KMS-11 (cell line): ENCODE results near the gene RRP1B.

Experiments used
- H2AFZ ChIP-seq: fragments of 200-600 bp; sonication (generic); 2 replicates; pipeline ENCODE4 v1.6.1; 2016; ENCODE audit warnings: antibody characterized with exemption, mixed run types, low read depth
- H3K27ac ChIP-seq: fragments of 200-600 bp; sonication (generic); 2 replicates; pipeline ENCODE4 v1.6.1; 2016; ENCODE audit warnings: mild to moderate bottlenecking, mixed run types
- H3K27me3 ChIP-seq: fragments of 200-600 bp; sonication (generic); 2 replicates; pipeline ENCODE4 v1.6.1; 2017; ENCODE audit warnings: mild to moderate bottlenecking, low read depth, mixed run types, moderate library complexity; ENCODE audit not compliant: insufficient read depth
- H3K36me3 ChIP-seq: fragments of 200-600 bp; sonication (generic); 2 replicates; pipeline ENCODE4 v1.6.1; 2017; ENCODE audit warnings: mild to moderate bottlenecking, mixed run types; ENCODE audit not compliant: insufficient read depth
- H3K4me1 ChIP-seq: fragments of 200-600 bp; sonication (generic); 2 replicates; pipeline ENCODE4 v1.6.1; 2016; ENCODE audit warnings: mild to moderate bottlenecking, low read depth, mixed run types; ENCODE audit not compliant: poor library complexity, severe bottlenecking
- H3K4me2 ChIP-seq: fragments of 200-600 bp; sonication (generic); 2 replicates; pipeline ENCODE4 v1.7.0; 2016; ENCODE audit warnings: mild to moderate bottlenecking, mixed run types
- H3K4me3 ChIP-seq: fragments of 200-600 bp; sonication (generic); IDR thresholded peaks from 2 replicates; pipeline ENCODE4 v1.6.1; 2017; ENCODE audit warnings: low read depth, low read length, mixed read lengths; ENCODE audit not compliant: insufficient read depth
- H3K79me2 ChIP-seq: fragments of 200-600 bp; sonication (generic); 2 replicates; pipeline ENCODE4 v1.6.1; 2016; ENCODE audit warnings: low read depth, mixed run types; ENCODE audit not compliant: insufficient read depth
- H3K9ac ChIP-seq: fragments of 200-600 bp; sonication (generic); 2 replicates; pipeline ENCODE4 v1.6.1; 2016; ENCODE audit warnings: mild to moderate bottlenecking, mixed run types
- H4K20me1 ChIP-seq: fragments of 200-600 bp; sonication (generic); 2 replicates; pipeline ENCODE4 v1.6.1; 2016; ENCODE audit warnings: mild to moderate bottlenecking, mixed run types; ENCODE audit not compliant: insufficient read depth
- CTCF ChIP-seq: fragments of 200-600 bp; sonication (generic); conservative IDR thresholded peaks from 2 replicates; pipeline ENCODE4 v1.6.1; 2017; ENCODE audit warnings: low read depth, mild to moderate bottlenecking, antibody characterized with exemption, low read length, moderate library complexity, mixed read lengths

The RRP1B gene

GRCh38 chr21:43740497-43741156 lies 81.3 kb downstream of the RRP1B start:
- Histone ChIP-seq H3K36me3 (no peaks in the 10 kb centered on the region), H4K20me1 (no peaks in the 10 kb centered on the region), H2AFZ (no peak overlapping the region), H3K27me3 (no peaks in the 10 kb centered on the region), H3K4me3 (no peak overlapping the region), H3K4me1 (no peaks in the 10 kb centered on the region), H3K9ac (no peak overlapping the region), H3K27ac (no peak overlapping the region), H3K4me2 (no peak overlapping the region), H3K79me2 (no peaks in the 10 kb centered on the region)
- TF ChIP-seq CTCF: no peak

GRCh38 chr21:43741423-43742096 lies 82.2 kb downstream of the RRP1B start:
- Histone ChIP-seq H4K20me1 (no peaks in the 10 kb centered on the region), H3K79me2 (no peaks in the 10 kb centered on the region), H3K9ac (no peak overlapping the region), H3K27ac (no peak overlapping the region), H3K4me3 (no peak overlapping the region), H2AFZ (no peak overlapping the region), H3K4me1 (no peaks in the 10 kb centered on the region), H3K27me3 (no peaks in the 10 kb centered on the region), H3K36me3 (peaks cover 3% of the 10 kb centered on the region; the same call in 1 of the 2 replicates), H3K4me2 (no peak overlapping the region)
- TF ChIP-seq CTCF: no peak

- Histone ChIP-seq H2AFZ (no peak overlapping the region), H3K9ac (no peak overlapping the region), H3K4me2 (no peak overlapping the region), H3K4me3 (no peak overlapping the region), H3K4me1 (no peaks in the 10 kb centered on the region), H3K27me3 (no peaks in the 10 kb centered on the region), H3K36me3 (peaks cover 5% of the 10 kb centered on the region; the same call in 1 of the 2 replicates), H3K27ac (no peak overlapping the region), H3K79me2 (no peaks in the 10 kb centered on the region), H4K20me1 (no peaks in the 10 kb centered on the region)
- TF ChIP-seq CTCF: no peak
Observed at GRCh38 chr21:43743947-43744346, 84.6 kb downstream of the RRP1B start.

- H3K4me3 ChIP-seq: no peak overlapping the region
- no peaks in the 10 kb centered on the region for H3K79me2 ChIP-seq
- H3K9ac ChIP-seq: no peak overlapping the region
- peaks cover 5% of the 10 kb centered on the region; the same call in 1 of the 2 replicates for H3K36me3 ChIP-seq
- TF ChIP-seq CTCF: no peak
- H3K4me1 ChIP-seq: no peaks in the 10 kb centered on the region
- H3K4me2 ChIP-seq: no peak overlapping the region
- H2AFZ ChIP-seq: no peak overlapping the region
- no peaks in the 10 kb centered on the region for H3K27me3 ChIP-seq
- H3K27ac ChIP-seq: no peak overlapping the region
- no peaks in the 10 kb centered on the region for H4K20me1 ChIP-seq
Observed at GRCh38 chr21:43744725-43745124, 85.4 kb downstream of the RRP1B start.
